Measurements from ENCODE around the gene KLHL12. TPM values are rescaled to one million over a fixed set of nuclear protein-coding genes. Genes with fewer than 3 reads are reported as not detected.
A peak's percentile ranks its signal among the peaks of the same experiment; 100 is the strongest.
"Not testable (repeated sequence)": the region's sequence is repeated elsewhere in the genome, so short reads cannot be mapped to it uniquely, and the experiment has no call there.

KLHL12 gene
- total RNA-seq, 1 experiment from 2014 or later = 20.0 TPM

DNA sequence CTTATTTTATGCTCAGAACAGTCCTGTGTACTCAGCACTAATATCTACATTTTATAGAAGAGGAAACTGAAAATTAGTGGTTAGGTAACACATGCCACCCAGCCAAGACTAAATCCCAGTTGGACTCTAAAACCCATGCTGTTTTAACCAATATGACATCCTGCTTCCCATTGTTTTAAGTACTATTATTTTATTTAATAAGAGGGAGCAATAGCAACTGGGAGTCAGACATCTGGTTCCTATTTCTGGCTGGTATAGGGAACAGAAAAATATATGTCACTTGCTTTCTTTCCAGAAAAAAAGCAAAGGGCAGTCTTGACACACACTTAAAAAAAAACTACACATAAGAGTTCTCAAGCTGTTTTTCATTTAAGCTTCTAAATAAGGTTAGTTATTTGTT is 11.9 kb downstream of the KLHL12 start:
- Histone ChIP-seq H3K36me3 (peaks cover 40% of the 10 kb centered on the region), H3K27me3 (no peaks in the 10 kb centered on the region), H3K9me3 (no peaks in the 10 kb centered on the region), H3K4me3 (no peak overlapping the region)
- DNase-seq = no peak

DNA sequence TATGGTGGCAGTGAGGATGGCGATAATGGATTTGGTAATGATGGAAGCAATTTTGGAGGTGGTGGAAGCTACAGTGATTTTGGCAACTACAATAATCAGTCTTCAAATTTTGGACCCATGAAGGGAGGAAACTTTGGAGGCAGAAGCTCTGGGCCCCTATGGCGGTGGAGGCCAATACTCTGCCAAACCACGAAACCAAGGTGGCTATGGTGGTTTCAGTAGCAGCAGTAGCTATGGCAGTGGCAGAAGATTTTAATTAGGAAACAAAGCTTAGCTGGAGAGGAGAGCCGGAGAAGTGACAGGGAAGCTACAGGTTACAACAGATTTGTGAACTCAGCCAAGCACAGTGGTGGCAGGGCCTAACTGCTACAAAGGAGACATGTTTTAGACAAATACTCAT is 14.6 kb downstream of the KLHL12 start:
- H3K36me3 ChIP-seq = peaks cover 38% of the 10 kb centered on the region
- not testable (repeated sequence) for H3K9me3 ChIP-seq, DNase-seq, H3K4me3 ChIP-seq, H3K27me3 ChIP-seq

DNA sequence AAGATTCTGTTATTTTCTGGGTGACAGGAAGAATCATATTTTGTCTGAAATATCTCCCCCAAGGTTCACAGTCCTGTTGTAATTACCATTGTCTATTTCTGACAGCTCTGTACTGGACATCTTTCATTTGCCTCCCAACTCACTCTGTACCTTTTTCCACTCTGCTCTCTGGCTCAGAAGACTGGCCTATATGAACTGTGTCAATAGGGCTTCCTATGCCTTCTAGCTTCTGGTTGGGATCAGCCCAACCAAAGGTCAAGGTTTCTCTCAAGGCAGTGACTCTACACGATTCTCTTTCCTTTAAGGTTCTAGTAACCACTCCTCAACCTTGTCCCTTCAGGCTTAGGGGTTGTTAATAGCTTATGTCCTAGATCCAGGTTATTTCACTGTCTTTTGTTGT is 17.5 kb downstream of the KLHL12 start:
- no peak for DNase-seq
- H3K9me3 ChIP-seq = no peaks in the 10 kb centered on the region
- H3K27me3 ChIP-seq = no peaks in the 10 kb centered on the region
- no peak overlapping the region for H3K4me3 ChIP-seq
- H3K36me3 ChIP-seq = peaks cover 39% of the 10 kb centered on the region

DNA sequence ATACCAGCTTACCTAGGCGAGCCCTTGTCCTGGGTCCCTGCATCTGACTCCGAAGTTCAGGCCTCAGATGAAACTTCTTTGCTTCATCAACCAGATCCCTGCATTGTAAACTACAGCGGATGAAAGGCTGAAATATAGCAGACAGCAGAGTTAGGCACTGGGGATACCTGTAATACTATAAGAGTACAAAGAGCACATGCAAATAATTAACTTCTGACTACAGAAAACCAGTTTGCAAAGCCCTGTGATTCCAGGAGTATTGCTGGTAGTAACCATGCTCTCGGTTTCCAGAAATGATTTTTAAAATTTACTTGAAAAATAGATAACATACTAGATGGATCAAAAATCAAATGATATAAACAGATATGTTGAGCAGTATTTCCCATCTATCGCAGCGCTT is 18.0 kb downstream of the KLHL12 start:
- DNase-seq = no peak
- Histone ChIP-seq H3K9me3 (no peaks in the 10 kb centered on the region), H3K36me3 (peaks cover 44% of the 10 kb centered on the region), H3K27me3 (no peaks in the 10 kb centered on the region), H3K4me3 (no peak overlapping the region)

DNA sequence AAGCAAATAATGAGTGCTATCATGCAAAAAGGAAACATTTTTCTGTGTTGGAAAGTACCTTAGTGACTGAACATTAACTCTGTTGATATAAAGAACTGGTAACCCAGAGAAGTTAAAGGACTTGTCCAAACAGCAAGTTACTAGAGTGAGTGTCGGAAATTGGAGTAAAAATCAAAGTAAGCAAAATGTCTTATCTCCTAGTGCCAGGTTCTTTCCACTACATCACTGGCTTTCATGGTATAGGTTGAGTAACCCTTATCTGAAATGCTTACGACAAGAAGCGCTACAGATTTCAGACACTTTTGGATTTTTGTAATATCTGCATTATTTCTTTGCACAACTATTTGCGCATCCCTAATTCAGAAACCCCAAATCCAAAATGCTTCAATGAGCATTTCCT is 21.7 kb downstream of the KLHL12 start:
- Histone ChIP-seq H3K27me3 (no peaks in the 10 kb centered on the region), H3K4me3 (no peak overlapping the region), H3K9me3 (no peaks in the 10 kb centered on the region), H3K36me3 (peaks cover 45% of the 10 kb centered on the region)
- DNase-seq = no peak

DNA sequence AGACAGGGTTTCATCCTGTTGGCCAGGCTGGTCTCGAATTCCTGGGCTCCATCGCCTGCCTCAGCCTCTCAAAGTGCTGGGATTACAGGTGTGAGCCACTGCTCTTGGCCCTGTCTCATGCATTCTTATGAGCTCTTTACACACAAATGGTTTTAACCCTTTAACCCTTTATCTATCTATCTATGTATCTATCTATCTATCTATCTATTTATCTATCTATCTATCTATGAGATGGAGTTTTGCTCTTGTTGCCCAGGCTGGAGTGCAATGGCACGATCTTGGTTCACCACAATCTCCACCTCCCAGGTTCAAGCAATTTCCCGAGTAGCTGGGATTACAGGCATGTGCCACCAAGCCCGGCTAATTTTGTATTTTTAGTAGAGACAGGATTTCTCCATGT is 23.2 kb downstream of the KLHL12 start:
- not testable (repeated sequence) for H3K27me3 ChIP-seq, H3K9me3 ChIP-seq, DNase-seq, H3K4me3 ChIP-seq
- peaks cover 41% of the 10 kb centered on the region for H3K36me3 ChIP-seq

DNA sequence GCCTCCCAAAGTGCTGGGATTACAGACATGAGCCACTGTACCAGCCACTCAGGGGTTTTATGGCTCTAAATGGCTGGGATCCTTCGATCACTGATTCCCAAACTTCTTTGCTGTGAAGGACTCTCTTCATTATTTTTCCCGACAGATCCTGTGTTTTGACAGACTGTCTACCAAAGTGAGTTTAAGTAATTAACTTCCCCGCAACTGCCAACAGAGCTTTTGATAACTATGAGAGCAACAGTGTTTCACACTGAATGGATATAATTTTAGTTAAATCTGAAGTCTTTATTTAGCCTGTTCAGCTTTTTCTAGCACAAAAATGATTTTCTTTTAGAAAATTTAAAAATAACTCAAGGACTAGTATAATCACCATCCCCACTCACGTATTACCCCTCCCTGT is 25.5 kb downstream of the KLHL12 start:
- Histone ChIP-seq H3K4me3 (no peak overlapping the region), H3K27me3 (no peaks in the 10 kb centered on the region), H3K36me3 (peaks cover 27% of the 10 kb centered on the region), H3K9me3 (no peaks in the 10 kb centered on the region)
- no peak for DNase-seq

DNA sequence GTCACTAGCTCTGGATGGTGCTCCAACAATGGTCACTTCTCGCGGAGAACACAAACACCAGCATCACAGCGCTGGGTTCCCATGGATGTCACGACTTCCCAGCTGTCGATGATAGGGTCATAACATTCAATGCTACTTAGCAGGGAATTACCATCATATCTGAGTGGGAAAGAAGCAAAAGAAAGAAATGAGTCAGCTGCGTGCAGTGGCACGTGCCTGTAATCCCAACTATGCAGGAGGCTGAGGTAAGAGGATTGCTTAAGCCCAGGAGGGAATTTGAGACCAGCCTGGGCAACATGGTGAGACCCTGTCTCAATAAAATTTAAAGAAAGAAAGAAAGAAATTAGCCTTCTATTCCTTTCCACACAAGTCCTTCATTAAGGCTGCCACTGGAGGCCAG is 34.5 kb downstream of the KLHL12 start:
- Histone ChIP-seq H3K36me3 (peaks cover 48% of the 10 kb centered on the region), H3K4me3 (no peak overlapping the region)
- DNase-seq = no peak

DNA sequence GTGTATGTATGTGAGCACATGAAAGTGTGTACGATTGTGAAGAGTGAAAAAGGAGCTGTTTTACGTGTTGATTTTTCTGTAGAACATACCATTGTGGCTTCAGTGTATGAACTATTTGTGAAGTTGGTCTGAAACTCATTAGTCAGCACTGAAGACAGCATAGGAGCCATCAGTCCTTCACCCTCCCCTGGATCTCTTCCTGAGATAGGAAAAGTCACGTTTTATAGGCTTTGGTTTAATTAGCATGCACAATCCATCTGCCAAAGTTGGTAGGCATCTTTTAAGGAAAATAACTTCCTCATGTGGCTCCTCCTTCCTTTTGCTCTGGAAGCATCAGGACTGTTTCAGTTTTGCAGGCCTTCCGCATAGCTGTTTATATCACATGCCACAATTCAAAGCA is 36.6 kb downstream of the KLHL12 start:
- Histone ChIP-seq H3K9me3 (no peaks in the 10 kb centered on the region), H3K4me3 (no peak overlapping the region), H3K27me3 (no peaks in the 10 kb centered on the region), H3K36me3 (peaks cover 34% of the 10 kb centered on the region)
- no peak for DNase-seq

More for the DNA sequence above, 34.5 kb downstream of the KLHL12 start:
- H3K9me3 ChIP-seq = no peaks in the 10 kb centered on the region
- H3K27me3 ChIP-seq = no peaks in the 10 kb centered on the region

DNA sequence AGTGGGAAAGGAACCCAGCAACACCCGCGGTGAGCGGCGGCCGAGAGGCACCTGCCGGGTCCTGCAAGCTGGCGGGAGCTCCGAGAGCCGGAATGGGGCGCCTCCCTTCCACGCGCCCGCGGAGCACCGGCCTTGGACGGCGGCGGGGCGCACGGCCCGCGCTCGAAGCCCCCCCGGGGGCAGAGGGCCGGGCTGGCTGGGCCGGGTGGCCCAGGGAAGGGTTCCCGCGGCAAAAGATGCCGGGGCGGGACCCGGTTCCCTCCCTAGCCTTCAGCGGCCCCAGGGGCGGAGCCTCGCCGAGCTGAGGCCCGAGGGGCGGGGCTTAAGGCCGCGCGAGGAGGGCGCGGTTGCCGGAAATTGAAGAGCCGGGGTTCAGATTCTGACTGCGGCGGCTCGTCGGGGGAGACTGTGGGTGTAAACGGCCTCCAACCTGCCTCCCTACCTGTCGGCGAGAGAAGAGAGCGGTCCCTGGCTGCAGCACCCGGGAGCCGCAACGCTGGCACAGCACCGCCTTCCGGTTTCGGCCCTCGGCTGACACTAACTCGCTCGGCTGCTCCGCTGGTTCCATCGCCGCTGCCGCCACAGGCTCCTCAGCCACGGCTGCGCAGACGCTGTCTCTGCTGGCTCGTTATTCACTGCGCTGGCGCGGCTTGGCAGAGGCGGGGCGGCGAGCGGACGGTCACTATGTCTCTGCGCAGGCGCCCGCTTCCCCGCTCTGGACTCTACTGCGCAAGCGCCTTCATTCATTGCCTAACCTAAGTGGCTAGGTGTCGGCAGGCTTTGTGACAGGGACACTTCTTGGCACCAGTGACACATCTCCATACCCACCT is 38.3 kb downstream of the KLHL12 start, which contains the start of gene RABIF:
TSS of gene RABIF (minus strand) at position 619 of the 830 bp plus-strand sequence. CDS start at position 568, 51 bp downstream.
- H3K36me3 ChIP-seq = peaks cover 19% of the 10 kb centered on the region
- no peaks in the 10 kb centered on the region for H3K27me3 ChIP-seq
- no peaks in the 10 kb centered on the region for H3K9me3 ChIP-seq
- DNase-seq = peak; percentile 97
- H3K4me3 ChIP-seq = peak within 1 kb of the TSS; percentile 81

DNA sequence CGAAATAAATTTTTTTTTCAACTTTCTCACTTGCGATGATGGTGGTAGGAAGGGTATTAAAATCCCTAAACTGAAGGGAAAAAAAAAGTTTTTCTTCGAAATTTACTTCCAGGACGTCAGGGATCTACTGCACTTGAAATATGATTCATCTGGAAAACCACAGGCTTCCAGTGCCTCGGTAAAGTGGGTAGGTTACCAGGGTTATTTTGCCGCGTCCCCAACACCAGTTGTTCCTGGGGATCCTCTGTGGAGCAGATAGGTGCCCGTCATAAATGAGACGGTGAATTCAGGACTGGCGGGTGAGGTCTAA is 38.9 kb downstream of the KLHL12 start:
- Histone ChIP-seq H3K27me3 (no peaks in the 10 kb centered on the region), H3K4me3 (peak overlapping the region; percentile 81), H3K36me3 (peaks cover 14% of the 10 kb centered on the region), H3K9me3 (no peaks in the 10 kb centered on the region)
- DNase-seq = no peak

DNA sequence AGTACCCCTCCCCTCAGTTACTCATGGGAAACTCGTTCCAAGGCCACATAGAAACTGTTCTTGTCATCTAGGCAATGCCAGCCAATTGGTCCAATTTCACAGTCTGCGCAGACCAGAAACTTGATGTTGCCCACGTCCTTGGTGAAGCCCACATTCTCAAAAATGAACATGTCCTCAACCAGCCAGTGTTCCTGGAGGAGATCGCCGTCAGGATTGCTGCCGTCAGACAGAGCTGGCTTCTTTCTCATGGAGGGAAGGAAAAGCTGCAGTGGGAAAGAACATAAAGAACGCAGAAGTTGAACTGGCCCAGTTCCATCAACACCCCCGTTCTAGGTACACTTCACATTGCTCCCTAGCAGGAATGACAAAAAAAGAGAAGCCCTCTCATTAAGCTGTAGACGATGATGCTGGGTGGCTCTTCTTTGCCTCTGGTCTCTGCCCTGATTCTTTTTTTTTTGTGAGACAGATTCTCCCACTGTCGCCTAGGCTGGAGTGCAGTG is 46.0 kb downstream of the KLHL12 start:
- no peak overlapping the region for H3K4me3 ChIP-seq
- H3K9me3 ChIP-seq = no peaks in the 10 kb centered on the region
- DNase-seq = no peak
- no peaks in the 10 kb centered on the region for H3K27me3 ChIP-seq
- peaks cover 25% of the 10 kb centered on the region for H3K36me3 ChIP-seq

DNA sequence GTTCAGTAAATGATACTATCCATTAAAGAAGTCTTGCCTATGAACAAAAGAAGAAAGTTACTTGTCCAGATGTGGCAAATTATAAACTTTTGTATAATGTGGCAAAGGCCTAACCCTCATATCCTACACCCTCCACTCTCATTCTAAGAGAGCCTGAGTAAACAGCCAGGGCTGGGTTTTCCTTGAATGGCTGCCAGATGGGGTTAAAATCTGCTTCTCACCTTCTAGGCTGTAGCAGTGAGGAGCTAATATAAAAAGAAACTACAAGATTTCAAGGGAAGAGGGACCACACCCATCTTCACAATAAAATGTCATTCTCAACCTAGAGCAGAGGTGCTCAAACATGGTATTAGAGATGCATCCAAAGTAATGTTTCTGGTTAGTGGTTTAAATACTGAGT is 47.0 kb downstream of the KLHL12 start:
- Histone ChIP-seq H3K9me3 (no peaks in the 10 kb centered on the region), H3K4me3 (no peak overlapping the region), H3K27me3 (no peaks in the 10 kb centered on the region), H3K36me3 (peaks cover 25% of the 10 kb centered on the region)
- DNase-seq = no peak

DNA sequence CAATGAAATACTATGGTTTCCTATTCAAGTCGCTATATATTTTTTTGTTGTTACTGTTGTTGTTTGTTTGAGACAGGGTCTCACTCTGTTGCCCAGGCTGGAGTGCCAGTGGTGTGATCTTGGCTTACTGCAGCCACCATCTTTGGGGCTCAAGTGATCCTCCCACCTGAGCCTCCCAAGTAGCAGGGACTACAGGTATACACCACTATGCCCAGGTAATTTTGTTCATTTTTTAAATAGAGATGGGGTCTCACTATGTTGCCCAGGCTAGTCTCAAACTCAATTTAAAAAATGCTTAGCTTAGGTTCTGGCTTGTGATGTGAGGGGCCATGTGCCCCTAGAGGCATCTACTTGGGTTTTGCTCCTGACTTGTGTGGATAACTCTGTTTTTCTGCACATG is 47.9 kb downstream of the KLHL12 start:
- H3K4me3 ChIP-seq = no peak overlapping the region
- H3K36me3 ChIP-seq = peaks cover 25% of the 10 kb centered on the region
- no peaks in the 10 kb centered on the region for H3K27me3 ChIP-seq
- DNase-seq = no peak
- H3K9me3 ChIP-seq = no peaks in the 10 kb centered on the region

DNA sequence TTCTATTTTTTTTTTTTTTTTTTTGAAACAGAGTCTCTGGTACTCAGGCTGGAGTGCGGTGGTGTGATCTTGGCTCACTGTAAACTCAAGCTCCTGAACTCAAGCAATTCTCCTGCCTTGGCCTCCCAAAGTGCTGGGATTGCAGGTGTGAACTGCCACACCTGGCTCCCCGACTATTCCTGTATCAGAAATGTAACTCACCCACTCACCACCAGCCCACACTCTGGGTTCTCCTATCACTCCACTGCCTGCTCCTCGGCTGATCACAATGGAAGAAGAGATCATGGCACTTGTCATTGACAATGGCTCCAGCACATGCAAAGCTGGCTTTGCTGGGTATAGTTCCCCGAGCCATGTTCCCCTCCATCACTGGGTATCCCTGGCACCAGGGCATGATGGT is 54.0 kb downstream of the KLHL12 start:
- no peak for DNase-seq
- Histone ChIP-seq H3K4me3 (no peak overlapping the region), H3K27me3 (peaks cover 19% of the 10 kb centered on the region; the same call in 1 of the 2 replicates), H3K36me3 (no peaks in the 10 kb centered on the region), H3K9me3 (no peaks in the 10 kb centered on the region)

DNA sequence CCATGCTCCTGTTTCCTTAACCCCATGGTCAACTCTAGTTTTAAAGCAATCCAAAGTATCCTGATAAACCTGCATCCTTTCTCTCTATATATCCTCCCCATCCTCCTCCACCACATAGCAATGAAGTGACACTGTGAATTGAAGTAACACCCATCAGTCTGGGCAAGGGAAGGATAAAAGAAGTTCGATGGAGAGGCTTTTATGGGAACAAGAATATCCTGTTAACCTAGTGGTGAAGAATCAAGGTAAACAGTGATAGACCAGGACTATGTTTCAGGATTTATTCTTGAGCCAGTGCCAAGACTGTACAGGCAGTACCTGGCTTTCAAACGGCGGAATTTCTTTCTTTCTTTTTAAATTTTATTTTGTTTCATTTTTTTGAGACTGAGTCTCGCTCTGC is 55.7 kb downstream of the KLHL12 start:
- Histone ChIP-seq H3K9me3 (no peaks in the 10 kb centered on the region), H3K4me3 (no peak overlapping the region), H3K36me3 (no peaks in the 10 kb centered on the region), H3K27me3 (peaks cover 20% of the 10 kb centered on the region)
- DNase-seq = no peak

DNA sequence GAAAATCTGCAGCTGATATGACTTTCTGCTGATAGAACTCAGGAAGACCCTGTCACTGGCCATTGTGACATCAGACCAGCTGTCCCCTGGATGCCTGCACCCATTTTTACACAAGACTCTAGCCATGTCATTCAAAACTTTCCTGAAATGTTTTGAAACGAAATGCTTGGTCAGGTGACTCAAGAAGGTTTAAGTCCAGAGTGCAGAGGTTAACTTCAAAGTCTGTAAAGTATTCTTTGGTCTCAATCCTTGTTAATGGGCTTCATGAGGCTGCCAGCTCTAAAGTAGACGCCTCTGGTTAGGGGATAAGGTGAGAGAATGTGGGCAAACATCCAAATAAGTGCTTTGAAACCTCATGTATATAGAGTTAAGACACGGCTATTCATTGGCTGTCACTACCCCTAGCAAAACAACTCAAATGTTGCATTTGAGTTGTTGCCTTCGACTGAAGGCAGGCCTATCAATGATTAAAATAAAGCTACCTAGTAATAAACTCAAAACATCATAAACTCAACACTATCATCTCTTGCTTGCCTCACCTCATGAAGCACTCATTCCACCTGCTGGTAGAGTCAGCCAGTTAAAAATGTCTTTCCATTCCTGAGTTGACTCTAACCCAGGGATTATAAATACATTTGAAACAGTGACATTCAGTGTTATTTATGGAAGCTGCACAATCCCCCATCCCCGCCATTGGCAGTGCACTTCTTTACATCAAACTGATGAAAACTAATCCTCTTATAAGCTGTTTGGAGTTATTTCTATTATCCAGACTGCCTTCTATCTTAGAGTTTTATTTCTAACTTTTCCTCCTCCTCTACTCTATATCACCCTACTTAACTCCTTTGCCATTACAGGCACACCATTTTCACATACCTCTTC is 64.1 kb downstream of the KLHL12 start:
- Histone ChIP-seq H3K4me3 (no peak overlapping the region), H3K36me3 (no peaks in the 10 kb centered on the region), H3K27me3 (peaks cover 34% of the 10 kb centered on the region), H3K9me3 (no peaks in the 10 kb centered on the region)
- no peak for DNase-seq
